Uterus (tissue), 2 donors: ENCODE measurements around the gene SRGAP2C.
"Not testable (repeated sequence)": the region's sequence is repeated elsewhere in the genome, so short reads cannot be mapped to it uniquely, and the experiment has no call there.

Experiments used
- POLR2A ChIP-seq, 2 donors: fragments of 450-650 bp; IDR thresholded peaks; one replicate each; pipeline ENCODE4 v1.6.1; 2016; ENCODE audit warnings: antibody characterized with exemption in 2 of 2, mild to moderate bottlenecking in 1 of 2, moderate library complexity in 1 of 2
- TF ChIP-seq, protein P1 (sequence below), 4 experiments: fragments of 200-600 bp in 2 of 4; fragments of 450-650 bp in 2 of 4; sonication (generic) in 2 of 4; IDR thresholded peaks; one replicate each; pipeline ENCODE4 v1.5.1; 2016 to 2019; ENCODE audit warnings: antibody characterized with exemption in 4 of 4, mild to moderate bottlenecking in 2 of 4, moderate library complexity in 1 of 4

DNA sequence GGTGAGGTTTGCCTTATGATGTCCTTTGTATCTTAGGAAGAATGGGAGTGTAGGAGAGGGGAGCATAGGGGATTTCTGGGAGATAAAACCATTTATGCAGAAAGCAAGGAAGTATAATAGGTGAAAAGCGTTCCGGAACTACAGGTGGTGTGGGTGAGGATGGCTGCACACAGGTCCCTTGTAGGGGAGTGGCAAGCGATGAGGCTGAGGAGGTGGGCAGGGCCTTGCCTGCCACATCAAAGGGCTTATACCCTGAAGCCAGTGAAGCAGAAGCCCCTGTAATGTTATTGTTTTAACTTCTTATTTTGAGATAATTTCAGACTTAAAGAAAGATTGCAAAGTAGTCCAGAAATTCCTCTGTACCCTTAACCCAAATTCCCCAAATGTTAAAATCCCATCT is 159.6 kb downstream of the SRGAP2C start:
- TF ChIP-seq, protein P1, sequence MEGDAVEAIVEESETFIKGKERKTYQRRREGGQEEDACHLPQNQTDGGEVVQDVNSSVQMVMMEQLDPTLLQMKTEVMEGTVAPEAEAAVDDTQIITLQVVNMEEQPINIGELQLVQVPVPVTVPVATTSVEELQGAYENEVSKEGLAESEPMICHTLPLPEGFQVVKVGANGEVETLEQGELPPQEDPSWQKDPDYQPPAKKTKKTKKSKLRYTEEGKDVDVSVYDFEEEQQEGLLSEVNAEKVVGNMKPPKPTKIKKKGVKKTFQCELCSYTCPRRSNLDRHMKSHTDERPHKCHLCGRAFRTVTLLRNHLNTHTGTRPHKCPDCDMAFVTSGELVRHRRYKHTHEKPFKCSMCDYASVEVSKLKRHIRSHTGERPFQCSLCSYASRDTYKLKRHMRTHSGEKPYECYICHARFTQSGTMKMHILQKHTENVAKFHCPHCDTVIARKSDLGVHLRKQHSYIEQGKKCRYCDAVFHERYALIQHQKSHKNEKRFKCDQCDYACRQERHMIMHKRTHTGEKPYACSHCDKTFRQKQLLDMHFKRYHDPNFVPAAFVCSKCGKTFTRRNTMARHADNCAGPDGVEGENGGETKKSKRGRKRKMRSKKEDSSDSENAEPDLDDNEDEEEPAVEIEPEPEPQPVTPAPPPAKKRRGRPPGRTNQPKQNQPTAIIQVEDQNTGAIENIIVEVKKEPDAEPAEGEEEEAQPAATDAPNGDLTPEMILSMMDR (IDR thresholded peaks at IDR 0.05) = not testable (repeated sequence)
- not testable (repeated sequence) for TF ChIP-seq POLR2A (IDR thresholded peaks at IDR 0.05)
